GM21529 (cell line): ENCODE data around the gene NOTCH2.
"Not testable (repeated sequence)": the region's sequence is repeated elsewhere in the genome, so short reads cannot be mapped to it uniquely, and the experiment has no call there.

Source experiments
- ATAC-seq: cut with Tn5 transposase; IDR thresholded peaks from one replicate; pipeline ENCODE4 v1.9.1; 2021; ENCODE audit not compliant: unreplicated experiment

Gene NOTCH2

DNA sequence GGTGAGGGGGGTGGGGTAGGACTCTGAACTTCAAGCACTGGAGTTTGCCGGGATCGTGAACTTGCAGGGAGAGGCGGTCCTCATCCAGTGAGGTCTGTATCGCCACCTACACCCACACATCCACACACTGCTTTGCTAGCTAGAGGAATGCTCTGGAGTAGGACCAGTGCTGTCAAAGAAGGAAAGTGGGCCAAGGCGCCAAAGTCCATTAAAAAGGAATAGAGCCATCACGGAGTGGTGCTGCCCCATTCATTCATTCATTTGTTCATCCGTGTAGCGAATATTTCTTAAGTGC lies 405 bp upstream of the NOTCH2 start:
- ATAC-seq: not testable (repeated sequence)

DNA sequence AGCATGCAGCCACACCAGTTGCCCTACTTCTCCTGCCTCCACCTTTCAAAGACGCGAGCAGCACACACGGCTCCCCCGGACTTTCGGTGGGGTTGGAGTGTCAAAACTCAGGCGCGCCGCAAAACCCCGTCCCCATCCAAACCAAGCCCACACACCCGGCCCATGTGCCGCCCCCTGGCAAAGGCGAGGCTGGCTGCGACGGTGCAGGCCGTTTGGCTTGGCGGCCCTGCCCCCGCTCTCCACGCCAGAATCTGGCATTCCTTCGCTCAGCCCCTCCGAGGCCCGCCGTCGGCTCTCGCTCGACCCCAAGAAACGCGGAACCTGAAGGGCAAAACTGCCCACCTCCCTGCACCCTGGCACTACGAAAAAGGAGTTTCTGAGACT lies 787 bp downstream of the NOTCH2 start:
- ATAC-seq: not testable (repeated sequence)

DNA sequence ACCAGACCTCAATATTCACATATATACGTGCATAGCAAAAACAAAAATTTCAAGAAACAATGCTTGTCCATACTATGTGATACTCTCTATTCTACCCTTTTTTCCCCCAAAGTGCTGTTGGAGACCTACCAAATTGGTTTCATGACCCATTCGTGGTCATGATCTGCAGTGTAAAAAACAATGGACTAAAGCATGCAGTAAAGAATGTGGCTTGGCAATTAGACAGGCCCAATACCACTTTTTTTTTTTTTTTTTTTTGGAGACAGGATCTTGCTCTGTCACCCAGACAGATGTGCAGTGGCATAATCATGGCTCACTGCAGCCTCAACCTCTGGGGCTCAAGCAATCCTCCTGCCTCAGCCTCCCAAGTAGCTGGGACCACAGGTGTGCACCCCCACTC lies 21.3 kb downstream of the NOTCH2 start:
- ATAC-seq: not testable (repeated sequence)

DNA sequence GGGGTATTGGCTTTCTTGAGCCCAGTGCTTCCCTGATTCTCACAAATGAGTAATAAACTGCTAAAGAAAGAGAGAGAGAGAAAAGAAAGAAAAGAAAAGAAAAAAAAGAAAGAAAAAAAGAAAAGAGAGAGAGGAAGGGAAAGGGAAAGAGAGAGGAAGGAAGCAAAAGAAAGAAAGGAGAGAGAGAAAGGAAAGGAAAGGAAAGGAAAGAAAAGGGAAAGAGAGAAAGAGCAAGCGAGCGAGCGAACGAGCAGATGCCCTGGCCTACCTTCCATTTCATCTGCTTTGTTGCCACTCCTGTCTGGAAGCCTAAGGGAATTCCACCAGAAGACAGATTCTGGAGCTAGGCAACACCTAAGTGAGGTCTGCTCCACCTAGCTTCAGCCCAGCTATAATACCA lies 27.7 kb downstream of the NOTCH2 start:
- ATAC-seq: not testable (repeated sequence)

DNA sequence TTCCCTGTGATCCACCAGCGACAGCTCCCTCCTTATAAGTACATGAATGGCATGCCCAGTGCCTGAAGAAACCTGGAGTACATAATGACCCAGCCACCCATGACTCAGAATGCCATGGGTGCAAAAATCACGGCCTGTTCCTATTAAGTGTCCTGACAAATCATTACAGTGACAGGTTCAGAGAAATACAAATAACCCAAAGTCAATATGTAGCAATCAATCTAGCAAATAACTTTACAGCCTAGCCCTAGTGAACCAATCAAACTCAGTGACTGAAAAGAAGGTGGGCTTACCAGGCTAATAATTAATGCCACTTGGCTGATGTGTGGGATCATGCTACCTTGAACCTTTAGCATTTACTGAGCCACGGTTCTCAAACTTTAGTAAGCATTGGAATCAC lies 37.2 kb downstream of the NOTCH2 start:
- ATAC-seq: not testable (repeated sequence)

DNA sequence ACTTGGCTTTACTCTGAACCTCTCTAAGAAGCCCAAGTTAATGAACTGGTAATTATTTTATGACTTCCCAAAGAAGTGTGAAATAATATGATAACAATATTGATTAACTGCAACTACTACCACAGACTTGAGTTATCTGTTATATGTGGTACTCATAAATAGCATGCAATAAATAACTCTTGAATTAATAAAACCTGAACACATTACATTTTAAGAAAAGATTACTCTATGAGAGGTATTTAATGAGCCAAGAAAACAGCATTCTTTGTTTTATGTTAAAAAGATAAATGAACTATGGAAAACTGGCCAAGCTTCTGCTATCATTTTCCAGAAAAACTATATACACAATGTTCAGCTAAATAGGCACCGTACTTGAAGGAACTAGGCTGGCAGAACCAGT lies 45.7 kb downstream of the NOTCH2 start:
- ATAC-seq: not testable (repeated sequence)

DNA sequence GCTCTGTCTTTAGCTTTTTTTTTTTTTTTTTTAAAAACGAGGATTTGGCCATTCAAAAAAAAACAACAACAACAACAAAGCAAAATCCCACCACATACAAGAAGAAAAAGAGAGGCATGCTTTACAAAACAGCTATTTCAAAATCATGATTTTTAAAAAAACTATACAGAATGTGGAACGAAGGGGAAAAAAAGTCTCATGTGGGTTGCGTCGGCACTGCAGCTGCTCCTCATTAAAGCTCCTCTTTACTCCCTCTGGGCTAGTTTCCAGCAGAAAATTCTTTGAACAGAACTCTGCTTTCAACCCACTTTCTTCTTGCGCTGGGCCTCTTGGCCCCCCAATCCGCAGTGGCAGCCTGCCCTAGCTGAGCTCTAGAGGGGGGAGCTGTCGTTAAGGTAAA lies 54.5 kb downstream of the NOTCH2 start:
- not testable (repeated sequence) for ATAC-seq

DNA sequence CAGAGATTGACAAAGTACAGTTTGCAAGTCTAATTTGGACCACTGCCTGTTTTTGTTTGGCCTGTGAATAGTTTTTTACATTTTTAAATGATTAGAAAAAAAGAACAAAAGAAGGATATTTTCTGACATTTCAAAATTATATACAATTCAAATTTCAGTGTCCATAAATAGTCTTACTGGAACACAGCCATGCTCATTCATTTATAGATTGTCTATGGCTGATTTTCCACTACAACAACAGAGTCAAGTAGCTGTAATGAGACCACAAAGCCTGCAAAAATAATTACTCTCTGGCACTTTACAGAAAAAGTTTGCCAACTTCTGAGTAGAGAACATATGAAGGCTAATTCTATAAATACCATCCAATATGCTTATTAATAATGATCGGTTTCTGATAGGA lies 61.1 kb downstream of the NOTCH2 start:
- not testable (repeated sequence) for ATAC-seq

DNA sequence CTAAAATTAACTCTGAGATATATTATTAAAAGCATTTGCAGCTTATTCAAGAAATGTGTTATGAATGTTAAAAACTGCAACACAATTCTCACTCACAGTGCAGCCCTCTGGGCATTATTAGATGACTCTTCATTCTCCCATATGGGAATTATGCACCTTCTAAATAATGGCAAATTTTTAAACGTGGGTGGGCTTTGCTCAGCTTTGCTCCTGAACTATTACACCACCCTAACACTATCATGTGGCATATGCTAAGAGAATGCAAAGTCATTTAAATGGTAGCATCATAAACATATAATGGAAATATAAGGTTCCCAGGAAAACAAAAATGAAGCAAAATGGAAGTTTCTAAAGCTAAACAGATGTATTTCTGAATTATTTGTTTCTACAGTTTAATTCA lies 61.6 kb downstream of the NOTCH2 start:
- not testable (repeated sequence) for ATAC-seq

DNA sequence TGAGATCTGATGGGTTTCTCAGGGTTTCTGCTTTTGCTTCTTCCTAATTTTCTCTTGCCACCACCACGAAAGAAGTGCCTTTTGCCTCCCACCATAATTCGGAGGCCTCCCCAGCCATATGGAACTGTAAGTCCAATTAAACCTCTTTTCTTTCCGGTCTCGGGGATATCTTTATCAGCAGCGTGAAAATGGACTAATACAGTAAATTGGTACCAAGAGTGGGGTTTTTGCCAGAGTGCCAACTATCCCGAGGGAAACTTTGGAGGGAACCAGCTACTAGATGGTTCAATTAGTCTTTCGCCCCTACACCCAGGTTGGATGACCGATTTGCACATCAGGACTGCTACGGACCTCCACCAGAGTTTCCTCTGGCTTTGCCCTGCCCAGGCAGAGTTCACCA lies 68.4 kb downstream of the NOTCH2 start:
- ATAC-seq: not testable (repeated sequence)

DNA sequence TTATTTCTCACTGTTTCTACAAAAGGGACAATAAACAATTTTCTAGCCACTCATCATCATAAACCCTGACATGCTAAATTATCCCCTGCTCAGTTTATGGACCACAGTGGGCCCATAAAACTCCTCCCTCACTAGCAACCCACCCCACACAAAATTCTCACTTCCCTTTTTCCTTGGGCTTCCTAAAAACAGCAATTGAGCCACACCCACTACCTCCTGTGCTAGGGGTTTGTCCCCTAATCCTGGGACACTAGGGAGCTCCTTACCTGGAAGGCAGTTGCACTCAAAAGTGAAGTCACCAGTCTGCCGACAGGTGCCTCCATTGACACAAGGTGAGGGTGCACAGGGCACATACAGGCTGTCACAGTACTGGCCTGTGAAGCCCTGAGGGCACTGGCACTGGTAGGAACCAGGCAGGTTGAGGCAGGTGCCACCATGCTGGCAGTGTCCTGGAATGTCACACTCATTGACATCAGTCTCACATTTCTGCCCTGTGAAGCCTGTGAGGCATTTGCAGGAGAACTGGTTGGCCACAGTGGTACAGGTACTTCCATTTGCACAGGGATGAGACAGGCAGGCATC lies 72.6 kb downstream of the NOTCH2 start:
- not testable (repeated sequence) for ATAC-seq

DNA sequence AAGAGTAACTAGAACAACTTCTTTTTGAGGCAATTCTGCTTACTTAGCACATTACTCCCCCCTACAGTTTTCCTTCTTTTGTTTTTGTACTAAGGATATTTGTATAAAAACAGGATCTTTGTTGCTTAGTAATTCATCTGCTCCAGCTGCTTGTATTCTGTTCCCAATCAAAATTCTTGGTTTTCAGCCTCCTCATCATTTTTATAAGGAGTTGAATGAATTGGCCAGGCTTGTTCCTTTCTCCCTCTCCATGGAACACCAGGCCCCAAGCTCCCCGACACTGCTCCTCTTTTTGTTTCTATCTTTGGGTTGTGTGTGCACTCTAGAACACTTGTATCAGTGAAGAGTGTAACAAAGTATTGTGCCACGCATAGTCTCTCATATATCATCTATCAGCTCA lies 73.5 kb downstream of the NOTCH2 start:
- not testable (repeated sequence) for ATAC-seq

DNA sequence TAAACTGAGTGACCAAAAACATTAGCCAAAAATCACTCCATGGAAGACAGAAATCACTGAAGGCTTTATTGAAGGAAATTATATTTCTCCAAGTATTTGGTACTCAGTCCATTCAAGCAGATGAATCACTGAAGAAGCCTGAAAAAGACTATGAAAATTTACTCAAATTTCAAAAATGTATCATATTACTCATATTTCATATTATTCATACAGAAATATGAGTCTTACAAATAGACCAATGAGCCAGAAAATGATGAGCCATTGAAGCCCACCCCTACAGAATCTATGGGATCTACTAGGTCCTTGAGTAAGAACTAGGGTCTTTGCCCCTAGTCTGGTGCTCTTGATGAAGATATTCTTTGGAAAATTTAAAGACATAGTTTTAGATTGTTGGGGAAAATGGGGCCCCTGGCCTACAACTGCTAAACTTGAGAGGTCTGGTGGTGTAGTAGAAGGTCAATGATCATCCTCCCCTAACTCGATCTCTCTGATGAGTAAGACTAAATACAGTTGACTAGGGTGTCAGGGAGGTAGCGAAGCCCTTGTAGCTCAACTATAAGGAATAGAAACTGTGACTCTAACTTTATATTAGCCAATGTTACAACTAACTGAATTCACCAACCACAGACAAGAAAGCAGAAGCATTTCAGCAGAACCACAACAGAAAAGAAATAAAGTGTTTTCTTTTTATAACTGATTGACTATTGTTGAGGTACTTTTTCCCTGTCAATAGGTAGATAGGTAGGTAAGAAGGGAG lies 81.0 kb downstream of the NOTCH2 start:
- ATAC-seq: no peak

DNA sequence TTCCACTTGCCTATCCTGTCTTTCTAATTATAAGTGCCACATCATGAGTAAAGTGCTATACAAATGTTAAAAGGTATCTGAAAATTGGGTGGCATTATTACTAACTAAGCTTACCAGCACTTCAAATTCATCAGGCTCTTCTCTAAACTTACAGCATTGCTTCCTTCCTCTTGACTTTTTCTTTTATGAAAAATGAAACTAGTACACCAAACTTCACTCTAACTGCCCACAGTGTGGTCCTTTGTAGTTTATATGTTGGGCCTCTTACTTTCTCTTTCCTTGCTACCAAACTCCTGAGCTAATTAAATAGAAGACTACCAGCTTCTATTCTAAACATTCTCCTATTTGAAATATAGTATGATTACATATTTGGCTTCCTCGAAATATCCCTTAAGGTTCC lies 81.8 kb downstream of the NOTCH2 start:
- ATAC-seq: peak; percentile 52

DNA sequence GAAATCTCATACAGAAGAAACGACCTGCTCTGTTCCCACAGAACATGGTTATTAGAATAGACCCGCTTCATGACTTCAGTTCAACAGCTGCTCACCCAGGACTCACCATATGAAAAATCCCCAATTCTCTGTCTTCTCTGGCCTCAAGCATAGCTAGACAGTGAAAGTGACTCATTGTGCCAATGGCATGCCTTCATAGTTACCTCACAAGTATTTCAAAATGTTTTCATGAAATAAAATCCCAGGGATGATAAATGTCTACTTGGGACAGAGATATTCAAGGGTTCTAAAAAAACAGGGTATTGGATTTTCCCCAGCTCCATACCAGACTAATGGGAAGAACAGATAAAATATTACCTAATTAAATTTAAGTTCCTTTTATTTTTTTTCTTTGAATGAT lies 82.3 kb downstream of the NOTCH2 start:
- no peak for ATAC-seq

DNA sequence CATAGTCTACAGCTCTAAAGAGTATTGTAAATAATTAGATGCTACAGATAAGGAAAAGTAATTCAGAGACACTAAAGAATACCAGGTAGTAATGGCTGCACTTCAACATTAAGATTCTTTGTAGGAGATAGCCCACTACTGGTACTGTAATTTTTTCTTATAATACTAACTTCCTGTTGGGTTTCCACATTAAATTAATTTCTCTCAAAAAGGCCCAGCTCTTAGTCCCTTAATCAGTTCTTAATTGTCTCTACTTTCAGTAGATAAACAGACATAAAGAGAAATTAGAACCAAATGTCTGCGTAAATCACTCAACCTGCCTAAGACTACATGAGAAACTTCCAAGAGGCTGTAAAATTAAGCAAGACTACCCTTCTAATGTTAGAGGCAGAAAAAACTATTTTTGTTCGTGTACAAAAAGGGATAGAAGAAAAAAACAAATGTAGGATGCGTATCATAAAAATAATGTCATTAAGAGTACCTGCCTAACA lies 83.4 kb downstream of the NOTCH2 start:
- no peak for ATAC-seq

DNA sequence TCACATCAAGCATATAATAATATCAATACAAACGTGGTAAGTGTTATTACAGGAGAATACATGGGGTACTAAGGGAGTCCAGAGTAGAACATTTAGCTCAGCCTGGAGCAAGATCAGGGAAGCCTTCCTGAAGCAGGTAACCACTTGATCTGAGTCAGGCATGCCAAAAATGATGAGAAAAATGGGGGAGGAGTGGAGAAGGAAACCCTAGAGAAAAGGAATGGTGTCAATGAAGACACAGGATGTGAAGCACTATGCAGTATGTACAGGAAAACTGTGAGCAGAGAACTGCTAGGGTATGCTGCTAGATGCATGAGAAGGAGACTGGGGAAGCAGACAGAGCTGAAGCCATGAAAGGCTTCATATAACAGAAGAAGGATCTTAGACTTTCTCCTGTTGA lies 84.7 kb downstream of the NOTCH2 start:
- no peak for ATAC-seq

DNA sequence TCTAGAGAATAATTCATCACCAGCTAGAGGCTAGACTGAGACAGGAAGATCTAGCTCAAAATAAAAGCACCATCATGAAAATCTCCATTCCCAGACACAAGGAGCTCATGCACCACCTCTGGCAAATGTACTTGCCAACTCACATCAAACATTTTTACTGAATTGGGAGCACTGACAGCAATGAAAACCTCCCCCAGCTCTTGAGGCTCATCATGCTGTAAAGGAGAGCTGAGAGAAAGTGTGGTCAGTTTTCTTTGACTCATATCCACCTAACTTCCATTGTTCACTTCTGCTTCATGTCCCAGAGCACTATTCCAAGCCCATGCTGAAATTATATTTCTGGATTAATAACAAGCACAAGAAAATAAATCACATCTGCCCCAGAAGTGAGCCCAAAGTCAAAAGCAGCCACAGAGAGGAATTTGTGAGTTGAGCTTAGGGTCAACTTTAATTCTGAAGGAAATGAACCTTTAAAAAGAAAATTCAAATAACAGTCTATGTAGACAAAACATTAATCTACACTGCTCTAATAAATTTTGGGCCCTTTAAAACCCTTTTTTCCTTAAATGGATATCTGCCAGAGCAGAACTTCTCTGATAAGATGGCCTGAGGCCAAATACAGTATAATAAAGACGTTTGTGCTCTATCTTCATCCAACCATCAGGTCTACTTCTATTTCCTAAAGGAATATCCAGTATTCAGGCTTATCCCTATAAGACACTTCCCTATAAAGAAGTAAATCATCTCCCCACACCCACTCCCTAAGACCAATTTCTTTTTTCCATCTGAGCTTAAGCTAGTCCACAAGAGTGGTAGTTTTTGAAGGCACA lies 87.3 kb downstream of the NOTCH2 start:
- no peak for ATAC-seq

DNA sequence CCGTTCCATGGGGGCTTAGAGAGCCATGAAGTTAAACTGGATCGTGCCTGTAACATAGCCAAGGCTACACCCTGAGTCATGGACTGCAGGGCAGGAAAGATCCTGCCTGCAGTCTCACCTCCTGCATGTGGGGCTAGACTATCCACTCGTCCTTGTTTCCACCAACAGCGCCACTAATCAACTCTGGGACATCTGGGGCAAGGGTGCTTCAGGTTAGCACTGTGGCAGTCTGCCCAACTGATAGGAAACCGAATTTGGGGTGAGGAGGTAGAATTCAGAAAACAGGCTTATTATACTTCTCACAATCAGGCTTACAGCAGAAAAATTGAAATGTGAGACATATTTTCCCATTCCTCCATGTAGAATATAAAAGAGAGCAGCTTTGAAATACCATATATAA lies 88.0 kb downstream of the NOTCH2 start:
- ATAC-seq: no peak

DNA sequence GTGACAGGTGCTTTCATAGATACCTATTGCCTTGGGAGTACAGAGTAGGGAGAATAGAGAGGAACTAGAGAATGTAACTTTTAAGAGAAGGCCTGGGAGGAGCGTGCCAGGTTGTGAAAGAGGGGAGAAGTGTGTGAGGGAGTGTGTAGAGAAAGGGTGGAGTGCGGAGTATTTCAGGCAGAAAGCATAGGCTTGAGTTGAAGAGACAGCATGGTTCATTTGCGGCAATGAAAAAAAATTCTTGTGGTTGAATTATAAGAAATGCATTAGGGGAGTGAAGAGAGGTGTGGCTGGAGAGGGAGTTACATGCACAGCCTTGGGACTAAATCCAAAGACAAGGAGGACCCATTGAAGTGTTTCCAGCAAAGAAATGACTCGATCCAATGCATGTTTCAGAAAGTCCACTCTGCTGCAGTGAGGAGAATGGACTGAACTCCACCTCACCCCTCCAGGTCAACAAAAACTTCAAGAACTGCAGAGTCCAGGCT lies 91.4 kb downstream of the NOTCH2 start:
- ATAC-seq: no peak

DNA sequence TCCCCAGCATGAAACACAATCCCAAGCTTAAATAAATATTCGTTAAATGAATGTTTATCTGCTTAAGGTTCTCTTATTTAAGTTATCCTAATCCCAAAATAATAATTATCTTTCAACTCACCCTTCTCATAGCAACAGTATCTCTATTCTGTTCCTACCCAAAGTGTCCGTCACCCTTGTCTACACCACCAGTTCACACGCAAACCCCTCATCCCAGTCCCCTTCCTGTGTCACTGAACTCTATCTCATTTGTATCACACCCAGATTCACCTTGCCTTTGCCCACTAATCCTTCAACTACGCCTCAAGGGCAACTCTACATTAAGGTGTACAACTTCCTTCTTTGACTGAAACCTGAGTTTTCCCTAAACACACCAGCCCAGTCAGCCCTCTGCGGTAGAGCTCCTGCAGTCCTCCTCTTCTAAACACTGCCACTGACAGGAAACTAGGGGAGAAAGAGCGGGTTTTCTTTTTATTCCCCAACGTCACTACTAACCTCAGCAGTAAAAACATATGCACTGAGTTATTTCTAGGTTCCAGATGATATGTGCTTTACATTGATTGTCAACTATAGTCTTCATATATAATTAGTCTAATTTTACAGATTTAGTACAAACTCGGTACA lies 92.2 kb downstream of the NOTCH2 start:
- ATAC-seq: not testable (repeated sequence)
